ENCODE measurements around the gene ELMO1.

The ELMO1 gene

GRCh38 chr7:36844374-36844773 lies 604.3 kb downstream of the ELMO1 start:
- TF ChIP-seq PKNOX1 (IDR thresholded peaks at IDR 0.05) (no peak), NFRKB (IDR thresholded peaks at IDR 0.05) (no peak), TARDBP (IDR thresholded peaks at IDR 0.05) (no peak), ZNF384 (IDR thresholded peaks at IDR 0.05) (no peak)
- CTCF ChIA-PET: no interaction called here
- no peak for DNase-seq (ENCODE audit: extremely low spot score)
- POLR2A ChIA-PET: no interaction called here

- CTCF ChIA-PET: no interaction called here
- no peak for DNase-seq (ENCODE audit: extremely low spot score)
- POLR2A ChIA-PET: no interaction called here
- TF ChIP-seq SUZ12 (IDR thresholded peaks at IDR 0.05) (no peak), FOXA1 (IDR thresholded peaks at IDR 0.05) (no peak), CTBP1 (IDR thresholded peaks at IDR 0.05; ENCODE audit: borderline replicate concordance) (no peak), ELF4 (IDR thresholded peaks at IDR 0.05) (no peak), FOXK2 (IDR thresholded peaks at IDR 0.05) (no peak), ZNF384 (IDR thresholded peaks at IDR 0.05) (no peak), L3MBTL2 (conservative IDR thresholded peaks at IDR 0.05) (no peak), LEF1 (IDR thresholded peaks at IDR 0.05; ENCODE audit: borderline replicate concordance) (no peak), PKNOX1 (IDR thresholded peaks at IDR 0.05) (no peak), ARNT (IDR thresholded peaks at IDR 0.05) (no peak), BHLHE40 (IDR thresholded peaks at IDR 0.05; ENCODE audit: borderline replicate concordance) (no peak), SP1 (IDR thresholded peaks at IDR 0.05) (no peak), HDGF (IDR thresholded peaks at IDR 0.05; ENCODE audit: borderline replicate concordance) (no peak)
Measured at GRCh38 chr7:36840904-36841303, 607.8 kb downstream of the ELMO1 start.

- POLR2A ChIA-PET: no interaction called here
- DNase-seq (ENCODE audit: extremely low spot score): no peak
- CTCF ChIA-PET: no interaction called here
- TF ChIP-seq HDGF (IDR thresholded peaks at IDR 0.05; ENCODE audit: borderline replicate concordance) (no peak), CTBP1 (IDR thresholded peaks at IDR 0.05; ENCODE audit: borderline replicate concordance) (no peak), FOXK2 (IDR thresholded peaks at IDR 0.05) (no peak), TARDBP (IDR thresholded peaks at IDR 0.05) (no peak), ZNF384 (IDR thresholded peaks at IDR 0.05) (no peak), L3MBTL2 (conservative IDR thresholded peaks at IDR 0.05) (no peak), SP1 (IDR thresholded peaks at IDR 0.05) (no peak), FOXM1 (IDR thresholded peaks at IDR 0.05; ENCODE audit: borderline replicate concordance) (no peak), LEF1 (IDR thresholded peaks at IDR 0.05; ENCODE audit: borderline replicate concordance) (no peak), SUZ12 (IDR thresholded peaks at IDR 0.05) (no peak), FOXA1 (IDR thresholded peaks at IDR 0.05) (no peak), NFRKB (IDR thresholded peaks at IDR 0.05) (no peak), BHLHE40 (IDR thresholded peaks at IDR 0.05; ENCODE audit: borderline replicate concordance) (no peak), ARNT (IDR thresholded peaks at IDR 0.05) (no peak), PKNOX1 (IDR thresholded peaks at IDR 0.05) (no peak), ELF4 (IDR thresholded peaks at IDR 0.05) (no peak)
Measured at GRCh38 chr7:36838616-36839225, 609.9 kb downstream of the ELMO1 start.

- CTCF ChIA-PET: no interaction called here
Measured at GRCh38 chr7:36831049-36831448, 617.6 kb downstream of the ELMO1 start.

GRCh38 chr7:36827726-36828703 lies 620.6 kb downstream of the ELMO1 start:
- ChIA-PET POLR2A (no interaction called here), CTCF (no interaction called here)
- TF ChIP-seq ZNF384 (IDR thresholded peaks at IDR 0.05) (no peak), L3MBTL2 (conservative IDR thresholded peaks at IDR 0.05) (no peak)
- DNase-seq (ENCODE audit: extremely low spot score): no peak

More at GRCh38 chr7:36831049-36831448, 617.6 kb downstream of the ELMO1 start:
- TF ChIP-seq TARDBP (IDR thresholded peaks at IDR 0.05) (no peak), SUZ12 (IDR thresholded peaks at IDR 0.05) (no peak), HDGF (IDR thresholded peaks at IDR 0.05; ENCODE audit: borderline replicate concordance) (no peak), FOXK2 (IDR thresholded peaks at IDR 0.05) (no peak), LEF1 (IDR thresholded peaks at IDR 0.05; ENCODE audit: borderline replicate concordance) (no peak), FOXM1 (IDR thresholded peaks at IDR 0.05; ENCODE audit: borderline replicate concordance) (no peak), ZNF384 (IDR thresholded peaks at IDR 0.05) (no peak), L3MBTL2 (conservative IDR thresholded peaks at IDR 0.05) (no peak), ELF4 (IDR thresholded peaks at IDR 0.05) (no peak), ARNT (IDR thresholded peaks at IDR 0.05) (no peak), SP1 (IDR thresholded peaks at IDR 0.05) (no peak)
- no peak for DNase-seq (ENCODE audit: extremely low spot score)
- POLR2A ChIA-PET: no interaction called here

- DNase-seq (ENCODE audit: extremely low spot score): no peak
- CTCF ChIA-PET: interaction anchor here (1.3 kb wide), 1 partner anchor 15 kb away, joined by 3 read pairs; no protein-coding TSS in a partner anchor
- no peak for TF ChIP-seq BHLHE40 (IDR thresholded peaks at IDR 0.05; ENCODE audit: borderline replicate concordance)
- no peak for TF ChIP-seq SP1 (IDR thresholded peaks at IDR 0.05)
- TF ChIP-seq HDGF (IDR thresholded peaks at IDR 0.05; ENCODE audit: borderline replicate concordance): no peak
- no peak for TF ChIP-seq FOXM1 (IDR thresholded peaks at IDR 0.05; ENCODE audit: borderline replicate concordance)
- TF ChIP-seq L3MBTL2 (conservative IDR thresholded peaks at IDR 0.05): no peak
- TF ChIP-seq TARDBP (IDR thresholded peaks at IDR 0.05): no peak
- TF ChIP-seq FOXK2 (IDR thresholded peaks at IDR 0.05): no peak
- no peak for TF ChIP-seq PKNOX1 (IDR thresholded peaks at IDR 0.05)
- no peak for TF ChIP-seq FOXA1 (IDR thresholded peaks at IDR 0.05)
- TF ChIP-seq CTBP1 (IDR thresholded peaks at IDR 0.05; ENCODE audit: borderline replicate concordance): no peak
- no peak for TF ChIP-seq NFRKB (IDR thresholded peaks at IDR 0.05)
- TF ChIP-seq ARNT (IDR thresholded peaks at IDR 0.05): no peak
- no peak for TF ChIP-seq LEF1 (IDR thresholded peaks at IDR 0.05; ENCODE audit: borderline replicate concordance)
- TF ChIP-seq ELF4 (IDR thresholded peaks at IDR 0.05): no peak
- no peak for TF ChIP-seq ZNF384 (IDR thresholded peaks at IDR 0.05)
- no peak for TF ChIP-seq SUZ12 (IDR thresholded peaks at IDR 0.05)
- POLR2A ChIA-PET: no interaction called here
Measured at GRCh38 chr7:36825501-36825900, 623.2 kb downstream of the ELMO1 start.
